HG02623 (cell line): ENCODE measurements around the gene NEU3.
A peak's percentile ranks its signal among the peaks of the same experiment; 100 is the strongest.
"Not testable (repeated sequence)": the region's sequence is repeated elsewhere in the genome, so short reads cannot be mapped to it uniquely, and the experiment has no call there.

ENCODE experiments used
- ATAC-seq: cut with Tn5 transposase; IDR thresholded peaks from one replicate; pipeline ENCODE4 v1.9.1; 2021; ENCODE audit warnings: moderate library complexity; ENCODE audit not compliant: unreplicated experiment

The NEU3 gene

GRCh38 chr11:74988541-74989259 is at the start of gene NEU3:
NEU3 (plus strand) TSS chr11:74988933; CDS start chr11:74989061, 128 bp downstream.
- peak; percentile 87 for ATAC-seq

- no peak for ATAC-seq
Observed at GRCh38 chr11:74941492-74941891, 47.2 kb upstream of the NEU3 start.

DNA sequence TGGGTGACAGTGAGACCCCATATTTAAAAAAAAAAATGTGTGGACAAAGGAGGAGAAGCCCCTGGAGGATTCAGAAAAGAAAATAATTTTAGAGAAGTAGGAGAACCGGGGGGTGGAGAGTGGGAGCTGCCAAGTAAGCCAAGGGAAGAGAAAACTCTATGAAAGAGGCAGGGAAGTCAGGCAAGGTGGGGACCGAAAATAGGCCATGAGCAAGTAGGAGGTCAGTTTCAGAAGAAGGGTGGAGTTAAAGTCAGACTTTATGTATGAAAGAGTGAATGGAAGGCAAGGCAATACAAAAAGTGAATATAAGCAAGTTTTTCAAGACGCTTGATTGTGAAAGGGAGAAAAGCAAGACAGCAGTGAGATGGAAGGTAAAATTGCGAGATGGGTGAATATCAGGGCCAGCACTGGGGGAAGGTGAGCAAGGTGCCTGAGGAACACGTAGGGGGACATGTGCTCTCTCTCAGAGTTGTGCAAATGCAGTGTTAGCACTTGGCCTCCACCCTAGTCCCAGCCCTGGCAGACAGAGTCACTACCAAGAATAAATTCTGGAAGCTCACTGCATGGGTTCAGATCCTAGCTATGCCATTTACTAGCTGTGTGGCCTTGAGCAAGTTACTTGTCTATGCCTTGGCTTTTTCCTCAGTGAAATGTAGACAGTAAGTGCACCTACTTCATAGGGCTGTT is 46.5 kb upstream of the NEU3 start:
- ATAC-seq = no peak

DNA sequence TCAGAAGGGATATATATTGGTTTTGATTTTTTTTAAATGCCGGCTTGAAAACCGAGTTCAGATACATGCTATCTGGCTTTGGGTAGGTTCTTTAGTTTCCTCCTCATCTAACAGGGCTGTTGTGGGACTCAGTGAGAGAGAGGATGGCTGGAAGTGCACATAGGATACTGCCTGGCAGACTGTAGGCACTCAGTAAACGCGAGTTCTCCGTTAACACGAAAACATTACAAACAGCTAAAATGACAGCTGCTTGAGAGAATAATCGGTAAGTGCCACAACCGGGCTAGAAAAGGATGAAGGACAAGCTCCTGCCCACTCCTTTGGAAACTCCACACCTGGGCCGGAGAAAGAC is 40.2 kb upstream of the NEU3 start:
- peak; percentile 1 for ATAC-seq

DNA sequence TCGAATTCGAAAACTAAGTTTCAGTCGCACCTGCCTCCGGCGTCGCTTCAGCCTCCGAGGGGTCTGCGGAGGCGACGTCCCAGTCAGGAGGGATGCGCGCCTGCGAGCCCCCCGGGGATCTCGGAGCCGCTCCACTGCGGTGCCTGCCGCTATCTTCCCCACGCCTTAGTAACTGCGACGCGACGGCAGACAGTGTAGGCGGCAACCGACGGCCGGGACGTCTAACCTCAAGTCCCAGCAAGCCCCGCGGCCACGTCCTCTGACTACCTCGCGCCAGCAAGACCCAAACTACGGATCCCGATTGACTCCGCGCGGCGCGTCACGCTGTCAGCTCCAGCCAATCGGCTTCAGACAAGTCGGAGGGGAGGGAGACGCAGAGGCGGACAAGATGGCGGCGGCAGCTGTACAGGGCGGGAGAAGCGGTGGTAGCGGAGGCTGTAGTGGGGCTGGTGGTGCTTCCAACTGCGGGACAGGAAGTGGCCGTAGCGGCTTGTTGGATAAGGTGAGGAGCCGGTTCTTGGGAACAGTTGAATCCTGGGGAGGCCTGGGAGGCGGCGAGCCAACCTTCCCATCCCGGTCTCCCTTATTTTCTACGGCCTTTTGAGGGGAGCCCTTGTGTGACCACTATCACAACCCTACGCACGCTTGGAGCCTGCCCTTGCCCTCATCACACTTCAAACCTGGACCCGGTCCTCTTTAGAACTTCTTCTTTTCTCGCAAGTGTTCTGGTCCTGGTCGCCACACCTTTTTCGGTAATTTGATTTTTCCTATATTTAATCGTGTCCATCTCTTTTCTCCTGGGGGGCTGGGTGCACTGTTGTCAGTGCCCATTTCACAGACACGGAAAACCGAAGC is 39.6 kb upstream of the NEU3 start, which contains the start of the genes SPCS2 and XRRA1:
Gene SPCS2 (plus strand): TSS at position 369 of the 855 bp plus-strand sequence. CDS start 20 bp downstream, at position 389.
Gene XRRA1 (minus strand): TSS at position 194 of the 855 bp plus-strand sequence. CDS start 8,213 bp downstream, outside the sequence.
- ATAC-seq = peak; percentile 92

- no peak for ATAC-seq
Observed at GRCh38 chr11:74949753-74950137, 39.0 kb upstream of the NEU3 start.

GRCh38 chr11:74950374-74950969 is 38.3 kb upstream of the NEU3 start:
- no peak for ATAC-seq

GRCh38 chr11:74951226-74951625 is 37.5 kb upstream of the NEU3 start:
- no peak for ATAC-seq

GRCh38 chr11:74952752-74953151 is 36.0 kb upstream of the NEU3 start:
- ATAC-seq = no peak

- no peak for ATAC-seq
Observed at GRCh38 chr11:74953451-74953850, 35.3 kb upstream of the NEU3 start.

DNA sequence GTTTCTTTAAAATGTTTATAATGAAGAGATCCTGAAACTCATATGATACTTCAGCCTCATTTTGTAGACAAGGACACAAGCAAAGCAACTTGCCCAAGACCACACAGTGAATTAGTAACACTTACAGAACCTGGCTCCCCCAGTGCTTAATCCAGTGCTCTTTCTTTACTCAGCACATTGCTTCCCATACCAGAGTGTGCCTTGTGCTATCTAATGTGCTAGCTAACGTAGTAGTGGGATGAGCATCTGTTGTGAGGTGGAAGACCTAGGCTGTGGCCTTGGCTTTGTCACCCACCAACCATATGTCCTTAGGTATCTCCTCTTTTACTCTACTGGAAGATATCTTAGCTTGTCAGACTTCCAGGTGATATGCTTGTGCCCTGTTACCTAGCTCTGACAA is 34.5 kb upstream of the NEU3 start:
- ATAC-seq = no peak

- no peak for ATAC-seq
Observed at GRCh38 chr11:74956397-74957015, 32.2 kb upstream of the NEU3 start.

DNA sequence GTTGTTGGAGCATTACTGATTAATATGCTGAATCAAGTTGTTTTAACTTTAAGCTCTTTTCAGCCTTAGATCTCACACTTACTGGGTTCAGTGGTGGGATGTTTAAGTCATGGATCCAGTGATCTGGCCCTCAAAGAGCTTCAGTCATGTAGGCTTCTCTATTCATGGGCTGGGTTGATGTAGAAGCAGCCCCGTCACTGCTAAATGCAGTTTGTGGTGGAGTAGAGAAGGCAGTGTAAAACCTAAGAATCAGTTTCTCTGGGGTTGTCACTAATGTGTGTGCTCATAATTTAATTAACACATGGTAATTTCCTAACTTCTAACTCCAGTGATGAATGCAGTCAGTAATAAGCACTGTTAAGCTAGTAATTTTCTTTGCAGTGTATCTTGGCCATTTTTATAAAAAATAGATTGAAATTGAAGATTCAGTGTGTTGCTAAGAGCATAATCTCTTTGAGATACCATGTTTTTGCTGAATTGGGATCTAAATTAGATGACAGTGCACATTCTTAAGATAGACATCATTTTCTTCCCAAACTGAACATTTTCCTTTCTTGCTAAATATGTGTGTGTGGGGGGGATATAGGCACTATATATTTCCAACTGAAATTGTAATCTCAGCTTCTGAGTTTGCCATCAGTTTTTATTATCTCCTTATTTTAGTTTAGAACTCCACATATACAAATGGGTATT is 30.6 kb upstream of the NEU3 start:
- no peak for ATAC-seq

GRCh38 chr11:74960128-74960527 is 28.6 kb upstream of the NEU3 start:
- not testable (repeated sequence) for ATAC-seq

GRCh38 chr11:74966651-74967050 is 22.1 kb upstream of the NEU3 start:
- ATAC-seq = no peak

GRCh38 chr11:74970852-74971395 is 17.8 kb upstream of the NEU3 start:
- no peak for ATAC-seq

DNA sequence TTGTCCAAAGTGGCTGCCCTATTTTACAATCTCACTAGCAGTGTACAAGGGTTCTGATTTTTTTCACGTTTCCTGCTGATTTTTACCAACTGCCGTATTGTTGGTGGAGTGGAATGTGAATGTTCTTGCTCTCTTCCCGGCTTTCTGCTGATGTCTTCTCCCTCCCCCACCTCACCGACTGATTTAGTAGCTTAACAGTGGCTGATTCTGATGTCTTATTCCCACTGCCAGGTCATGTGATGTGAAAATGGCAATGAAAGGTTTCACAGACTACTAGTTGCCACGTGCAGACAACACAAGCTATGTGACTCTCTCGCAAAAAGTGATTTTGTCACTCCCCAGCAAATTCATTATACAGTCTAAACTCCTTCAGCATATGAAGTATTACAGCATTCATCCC is 17.3 kb upstream of the NEU3 start:
- no peak for ATAC-seq

GRCh38 chr11:74978041-74978440 is 10.7 kb upstream of the NEU3 start:
- ATAC-seq = no peak

GRCh38 chr11:74980634-74981033 is 8.1 kb upstream of the NEU3 start:
- no peak for ATAC-seq

DNA sequence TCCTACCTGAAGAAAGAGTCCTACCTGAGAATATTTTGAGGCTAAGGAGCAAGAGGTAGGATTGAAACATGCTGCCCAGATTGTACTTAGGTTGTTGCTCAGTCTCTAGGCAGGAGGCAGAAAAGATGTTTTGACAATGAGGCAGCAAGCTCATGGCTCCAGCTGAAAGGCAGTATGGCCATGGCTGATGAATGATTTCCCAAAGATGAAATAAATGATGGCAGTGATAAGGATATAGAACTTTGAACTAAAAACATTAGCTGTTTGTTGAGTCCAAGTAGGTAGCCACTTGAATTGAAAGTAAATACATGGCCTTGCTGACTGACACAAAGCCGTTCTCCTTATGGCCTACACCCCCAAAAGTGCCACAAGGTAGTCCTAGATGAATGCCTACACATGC is 6.8 kb upstream of the NEU3 start:
- no peak for ATAC-seq
